Tibial nerve (tissue), 4 donors: ENCODE data around the gene EYA3. TPM values are rescaled to one million over a fixed set of nuclear protein-coding genes. Genes with fewer than 3 reads are reported as not detected.
A peak's percentile ranks its signal among the peaks of the same experiment; 100 is the strongest.

Source experiments
- DNase-seq, 2 donors: peaks; one replicate each; pipeline ENCODE4 v3.0.0-alpha.2; 2019; ENCODE audit warnings: low spot score in 2 of 2
- H3K27ac ChIP-seq, 4 donors: fragments of 200-600 bp; sonication (generic) in 3 of 4; one replicate each; pipeline ENCODE4 v1.5.1; 2017 to 2019; ENCODE audit warnings: mild to moderate bottlenecking in 1 of 4
- H3K27me3 ChIP-seq, 2 donors: fragments of 200-600 bp; sonication (generic) in 1 of 2; one replicate each; pipeline versions ENCODE4 v1.5.1 to v1.6.0; 2017 to 2019
- H3K36me3 ChIP-seq, 3 donors: fragments of 200-600 bp; sonication (generic); one replicate each; pipeline ENCODE4 v1.5.1; 2018 to 2019
- H3K4me1 ChIP-seq, 4 donors: fragments of 200-600 bp; sonication (generic) in 3 of 4; one replicate each; pipeline ENCODE4 v1.5.1; 2017 to 2019
- H3K4me3 ChIP-seq, 4 donors: fragments of 200-600 bp; sonication (generic) in 3 of 4; one replicate each; pipeline ENCODE4 v1.5.1; 2017 to 2019; ENCODE audit warnings: mild to moderate bottlenecking in 1 of 4, moderate library complexity in 1 of 4
- H3K9me3 ChIP-seq, 4 donors: fragments of 200-600 bp; sonication (generic) in 3 of 4; one replicate each; pipeline ENCODE4 v1.5.1; 2017 to 2019
- CTCF ChIP-seq, 5 experiments: fragments of 200-600 bp in 3 of 5; fragments of 450-650 bp in 2 of 5; sonication (generic) in 3 of 5; IDR thresholded peaks; one replicate each; pipeline ENCODE4 v1.5.1; 2016 to 2019; ENCODE audit warnings: antibody characterized with exemption in 5 of 5, mild to moderate bottlenecking in 3 of 5, moderate library complexity in 2 of 5
- EP300 ChIP-seq, 2 donors: sonication (generic); formaldehyde crosslinking; IDR thresholded peaks; one replicate each; pipeline ENCODE4 v1.6.1; 2017; ENCODE audit warnings: antibody characterized with exemption in 2 of 2, mild to moderate bottlenecking in 1 of 2
- POLR2A ChIP-seq, 2 donors: fragments of 450-650 bp; IDR thresholded peaks; one replicate each; pipeline ENCODE4 v1.6.1; 2017; ENCODE audit warnings: antibody characterized with exemption in 2 of 2, mild to moderate bottlenecking in 2 of 2, moderate library complexity in 2 of 2
- WGBS, 2 donors: methylation state at CpG; one replicate each; pipeline ENCODE4 v1.1.5; 2018; 5-methylcytosine and 5-hydroxymethylcytosine counted together
- total RNA-seq, 4 donors: library from RNA; depleted of rRNA; stranded (reverse); fragments of >200 nt; gene quantifications; one replicate each; pipeline ENCODE4 v1.1.0, GENCODE V29; 2016

EYA3 gene
- total RNA-seq, 4 donors from 2014 or later: 9.2 to 17.6 (median 14.6) TPM

DNA sequence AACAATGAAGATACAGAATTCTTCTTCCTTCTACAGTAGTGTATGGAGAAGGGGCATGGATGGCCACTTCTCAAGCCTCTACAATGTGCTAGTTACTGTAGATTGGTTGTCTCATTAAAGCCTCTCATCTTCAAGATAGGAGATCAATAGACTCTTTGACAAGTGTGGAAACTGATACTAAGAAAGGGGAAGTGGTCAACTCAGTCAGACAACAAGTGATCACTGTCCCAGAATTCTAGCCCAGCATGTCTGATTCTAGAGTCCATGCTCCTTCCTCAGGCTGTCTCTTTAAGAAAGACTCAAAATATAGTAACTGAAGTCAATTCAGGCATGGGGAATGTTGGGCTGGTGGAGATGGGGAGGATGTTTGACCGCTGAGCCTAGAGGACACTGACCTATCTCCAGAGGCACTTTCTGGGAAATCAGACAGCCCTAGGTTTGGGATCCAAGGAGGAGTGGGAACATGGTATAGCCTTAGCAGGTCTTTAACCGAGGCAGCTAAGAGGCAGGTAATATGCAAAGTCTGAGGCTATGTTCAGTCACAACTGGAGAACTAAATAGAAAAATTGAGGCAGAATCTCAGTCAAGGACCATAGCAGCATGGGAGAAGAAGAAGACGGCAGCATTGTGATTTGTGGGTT is 39.3 kb upstream of the EYA3 start:
- 67% methylated on average over 3 of the region's 3 CpGs for WGBS, 2 donors
- Histone ChIP-seq H3K27ac (peak overlapping the region in 1 of 4 donors; percentile 17), H3K9me3 (no peaks in the 10 kb centered on the region), H3K4me1 (no peaks in the 10 kb centered on the region), H3K4me3 (no peak overlapping the region), H3K36me3 (no peaks in the 10 kb centered on the region), H3K27me3 (peaks cover 0 to 9% of the 10 kb centered on the region in 2 donors)
- no peak for DNase-seq
- no peak for TF ChIP-seq EP300 (IDR thresholded peaks at IDR 0.05)
- no peak for TF ChIP-seq CTCF (IDR thresholded peaks at IDR 0.05)
- no peak for TF ChIP-seq POLR2A (IDR thresholded peaks at IDR 0.05)

DNA sequence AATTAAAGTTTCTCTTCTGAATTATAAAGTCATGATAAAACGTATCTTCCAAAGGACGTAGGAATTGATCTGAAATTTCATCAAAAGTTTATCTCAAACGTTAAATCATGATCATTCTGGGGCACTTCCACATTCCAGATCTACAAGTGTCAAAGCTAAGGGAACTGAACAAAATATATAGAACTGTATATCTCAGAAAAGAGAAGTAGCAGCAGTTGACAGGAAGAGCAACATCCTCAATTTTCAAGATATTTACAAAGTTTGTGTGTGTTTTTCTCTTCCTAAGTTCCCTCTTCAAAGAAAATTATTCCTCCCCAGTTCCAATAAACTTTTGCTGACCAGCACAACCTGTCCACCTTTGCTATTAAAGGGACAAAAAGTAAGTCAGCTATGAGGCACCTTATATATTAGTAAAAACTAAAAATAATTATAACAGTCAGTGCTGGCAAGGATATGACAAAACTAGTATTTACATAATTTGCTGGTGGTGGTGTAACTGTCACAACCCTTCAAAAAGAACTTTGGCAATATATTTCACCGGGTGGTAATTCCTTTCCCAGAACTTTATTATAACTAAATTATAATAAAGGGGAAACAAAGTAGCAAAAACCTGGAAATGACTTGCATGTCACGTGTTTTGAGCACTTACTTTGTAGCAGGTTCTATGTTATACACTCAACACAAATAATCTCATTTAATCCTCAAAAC is 38.5 kb upstream of the EYA3 start:
- no peak for TF ChIP-seq POLR2A (IDR thresholded peaks at IDR 0.05)
- TF ChIP-seq EP300 (IDR thresholded peaks at IDR 0.05): no peak
- TF ChIP-seq CTCF (IDR thresholded peaks at IDR 0.05): no peak
- Histone ChIP-seq H3K27ac (peak overlapping the region in 1 of 4 donors; percentile 20), H3K4me3 (no peak overlapping the region), H3K4me1 (no peaks in the 10 kb centered on the region), H3K27me3 (peaks cover 0 to 9% of the 10 kb centered on the region in 2 donors), H3K9me3 (no peaks in the 10 kb centered on the region), H3K36me3 (no peaks in the 10 kb centered on the region)
- DNase-seq: no peak
- WGBS, 2 donors: 72 to 73% methylated on average over 5 of the region's 5 CpGs

DNA sequence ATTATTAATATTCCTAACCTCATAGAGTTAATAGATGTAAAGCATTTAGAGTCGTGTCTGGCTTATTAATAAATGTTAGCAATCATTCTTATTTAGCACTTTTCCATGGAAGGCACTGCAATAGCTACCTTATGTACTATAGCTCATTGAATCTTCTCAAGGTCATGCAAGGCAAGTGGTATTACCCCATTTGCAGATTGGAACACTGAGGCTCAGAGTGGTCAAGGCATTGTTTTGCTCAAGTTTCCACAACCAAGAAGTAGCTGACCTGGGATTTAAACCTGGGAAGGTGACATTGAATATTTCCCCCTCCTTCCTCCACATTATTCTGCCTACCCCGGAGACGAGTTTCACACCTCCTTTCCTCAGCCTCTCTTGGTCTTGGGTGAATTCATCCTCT is 37.8 kb upstream of the EYA3 start:
- no peak for DNase-seq
- no peak for TF ChIP-seq CTCF (IDR thresholded peaks at IDR 0.05)
- no peak for TF ChIP-seq POLR2A (IDR thresholded peaks at IDR 0.05)
- no peak for TF ChIP-seq EP300 (IDR thresholded peaks at IDR 0.05)
- no peaks in the 10 kb centered on the region for H3K36me3 ChIP-seq
- H3K4me1 ChIP-seq: no peaks in the 10 kb centered on the region
- H3K27ac ChIP-seq: no peak overlapping the region
- peaks cover 0 to 9% of the 10 kb centered on the region in 2 donors for H3K27me3 ChIP-seq
- peak overlapping the region in 1 of 4 donors; percentile 5 for H3K4me3 ChIP-seq
- no peaks in the 10 kb centered on the region for H3K9me3 ChIP-seq
- WGBS, 2 donors: 61 to 68% methylated on average over 3 of the region's 3 CpGs

DNA sequence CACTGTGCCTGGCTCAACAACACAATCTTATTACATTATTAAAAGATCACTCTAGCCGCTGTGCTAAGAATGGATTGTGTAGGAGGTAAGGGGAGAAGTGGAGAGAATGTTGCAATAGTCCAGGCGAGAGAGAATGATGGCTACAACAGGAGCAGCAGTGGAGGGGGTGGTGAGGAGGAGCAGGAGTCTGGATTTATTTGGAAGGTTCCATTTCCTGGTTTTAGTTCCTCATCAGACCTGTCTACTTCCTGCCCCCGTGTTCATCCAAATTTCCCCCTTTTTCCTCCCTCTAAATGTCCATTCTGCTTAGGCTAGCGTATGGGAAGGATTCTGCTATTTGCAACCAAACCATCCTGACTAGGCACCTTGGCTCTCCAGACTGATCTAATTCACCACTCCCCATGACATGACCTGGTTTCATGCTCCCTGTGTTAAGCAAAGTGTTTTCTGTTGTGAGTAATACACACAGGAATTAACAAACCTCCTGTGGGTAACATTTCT is 35.1 kb upstream of the EYA3 start:
- 43 to 51% methylated on average over 4 of the region's 4 CpGs for WGBS, 2 donors
- no peaks in the 10 kb centered on the region for H3K36me3 ChIP-seq
- no peak for DNase-seq
- H3K4me1 ChIP-seq: no peaks in the 10 kb centered on the region
- no peak overlapping the region for H3K27ac ChIP-seq
- no peaks in the 10 kb centered on the region for H3K9me3 ChIP-seq
- no peak overlapping the region for H3K4me3 ChIP-seq
- H3K27me3 ChIP-seq: no peaks in the 10 kb centered on the region
- TF ChIP-seq EP300 (IDR thresholded peaks at IDR 0.05) (no peak), CTCF (IDR thresholded peaks at IDR 0.05) (no peak), POLR2A (IDR thresholded peaks at IDR 0.05) (no peak)

DNA sequence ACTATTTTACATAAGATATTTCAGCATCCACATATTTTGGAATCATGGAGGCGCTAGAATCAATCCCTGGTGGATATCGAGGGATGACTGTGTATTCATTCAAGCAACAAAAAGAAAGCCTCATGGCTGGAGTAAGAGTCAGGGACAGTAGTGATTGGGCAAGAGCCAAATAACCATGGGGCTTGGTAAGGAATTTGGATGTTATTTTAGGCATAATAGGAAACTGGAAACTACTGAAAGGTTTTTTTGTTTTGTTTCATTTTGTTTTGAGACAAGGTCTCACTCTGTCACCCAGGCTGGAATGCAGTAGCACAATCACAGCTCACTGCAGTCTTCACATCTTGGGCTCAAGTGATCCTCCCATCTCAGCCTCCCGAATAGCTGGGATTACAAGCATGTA is 33.8 kb upstream of the EYA3 start:
- no peaks in the 10 kb centered on the region for H3K36me3 ChIP-seq
- H3K4me3 ChIP-seq: no peak overlapping the region
- no peaks in the 10 kb centered on the region for H3K4me1 ChIP-seq
- no peaks in the 10 kb centered on the region for H3K27me3 ChIP-seq
- 36 to 46% methylated on average over 3 of the region's 3 CpGs for WGBS, 2 donors
- H3K9me3 ChIP-seq: no peaks in the 10 kb centered on the region
- H3K27ac ChIP-seq: no peak overlapping the region
- DNase-seq: no peak
- no peak for TF ChIP-seq POLR2A (IDR thresholded peaks at IDR 0.05)
- no peak for TF ChIP-seq CTCF (IDR thresholded peaks at IDR 0.05)
- TF ChIP-seq EP300 (IDR thresholded peaks at IDR 0.05): no peak
